ENCODE measurements around the gene INPP5A.

Gene INPP5A

GRCh38 chr10:132528064-132528691 is 9.4 kb upstream of the INPP5A start:
- DNase-seq (ENCODE audit: low read depth) = no peak
- no peak for TF ChIP-seq CTCF (conservative IDR thresholded peaks at IDR 0.05; ENCODE audit: low read depth, low read length)
- no peak overlapping the region for H3K4me3 ChIP-seq (ENCODE audit: low read length)

- TF ChIP-seq CTCF (conservative IDR thresholded peaks at IDR 0.05; ENCODE audit: low read depth, low read length) = no peak
- DNase-seq (ENCODE audit: low read depth) = no peak
- no peak overlapping the region for H3K4me3 ChIP-seq (ENCODE audit: low read length)
Observed at GRCh38 chr10:132532179-132532578, 5.4 kb upstream of the INPP5A start.

DNA sequence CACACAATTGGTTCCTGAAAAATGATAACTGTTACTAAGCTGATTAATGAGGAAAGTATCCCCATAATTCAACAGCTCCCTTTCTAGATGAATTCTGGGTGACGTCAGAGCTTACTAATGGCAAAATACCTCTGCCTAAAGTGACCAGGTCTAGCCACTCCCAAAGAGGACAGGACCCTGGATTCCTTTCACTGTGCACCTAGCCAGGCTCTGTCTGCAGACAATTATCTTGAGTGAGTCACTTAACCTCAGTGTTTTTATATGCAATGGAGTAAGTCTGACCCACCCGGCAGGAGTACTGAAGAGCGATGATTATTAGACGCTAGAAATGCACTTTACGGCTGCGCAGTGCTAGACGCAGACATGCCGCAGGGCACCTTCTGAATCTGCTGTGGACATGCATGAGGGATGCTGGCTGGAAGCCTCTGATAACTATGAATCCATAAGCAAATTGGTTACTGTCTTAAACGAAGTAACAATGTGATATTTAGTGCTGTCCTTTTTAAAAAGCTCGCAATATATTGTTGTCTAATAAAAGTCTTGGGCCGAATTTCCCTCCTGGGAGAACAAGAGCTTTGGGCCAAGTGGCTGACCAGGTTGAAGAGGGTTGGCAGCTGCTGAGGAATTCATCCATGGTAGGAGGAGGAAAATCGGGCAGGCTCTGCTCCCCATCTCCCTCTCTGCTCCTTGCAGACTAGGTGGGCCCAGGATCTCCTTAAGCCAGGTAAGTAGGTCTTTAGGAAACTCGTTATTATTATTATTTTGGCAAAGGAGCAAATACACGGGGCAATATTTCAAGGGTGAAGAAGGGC is 4.6 kb upstream of the INPP5A start:
- H3K4me3 ChIP-seq (ENCODE audit: low read length) = no peak overlapping the region
- TF ChIP-seq CTCF (conservative IDR thresholded peaks at IDR 0.05; ENCODE audit: low read depth, low read length) = no peak
- DNase-seq (ENCODE audit: low read depth) = peak; percentile 83

DNA sequence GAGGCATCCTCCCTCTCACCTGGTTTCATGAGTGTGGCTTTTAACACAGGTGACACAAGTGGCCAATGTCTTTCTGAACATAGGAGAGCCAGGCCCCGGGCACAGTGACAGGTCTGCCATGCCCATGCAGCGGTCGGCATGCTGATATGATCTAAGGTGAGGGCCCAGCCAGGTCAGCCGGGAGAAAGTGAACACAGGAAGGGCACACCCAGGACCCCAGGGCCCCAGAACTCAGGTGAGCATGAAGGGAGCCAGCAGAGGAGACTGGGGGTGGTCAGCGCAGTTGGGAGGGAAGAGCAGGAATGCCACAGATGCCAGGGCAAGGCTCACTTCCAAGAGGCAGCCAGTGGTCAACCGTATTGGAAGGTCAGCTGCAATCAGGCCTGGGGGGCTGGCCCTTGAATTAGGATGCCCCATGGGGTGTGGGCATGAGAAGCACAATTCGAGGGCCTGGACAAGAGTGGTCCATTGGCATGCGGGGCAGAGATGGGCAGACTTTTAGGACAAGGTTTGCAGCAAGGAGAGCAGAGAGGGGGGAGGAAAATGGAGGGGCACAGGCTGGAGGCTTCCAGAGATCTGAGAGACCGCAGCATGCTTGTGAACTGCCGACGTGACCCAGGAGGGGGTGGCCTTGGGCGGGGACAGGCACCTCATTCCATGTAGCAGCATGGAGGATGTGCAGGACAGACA is 3.9 kb upstream of the INPP5A start:
- no peak overlapping the region for H3K4me3 ChIP-seq (ENCODE audit: low read length)
- TF ChIP-seq CTCF (conservative IDR thresholded peaks at IDR 0.05; ENCODE audit: low read depth, low read length) = no peak
- no peak for DNase-seq (ENCODE audit: low read depth)

DNA sequence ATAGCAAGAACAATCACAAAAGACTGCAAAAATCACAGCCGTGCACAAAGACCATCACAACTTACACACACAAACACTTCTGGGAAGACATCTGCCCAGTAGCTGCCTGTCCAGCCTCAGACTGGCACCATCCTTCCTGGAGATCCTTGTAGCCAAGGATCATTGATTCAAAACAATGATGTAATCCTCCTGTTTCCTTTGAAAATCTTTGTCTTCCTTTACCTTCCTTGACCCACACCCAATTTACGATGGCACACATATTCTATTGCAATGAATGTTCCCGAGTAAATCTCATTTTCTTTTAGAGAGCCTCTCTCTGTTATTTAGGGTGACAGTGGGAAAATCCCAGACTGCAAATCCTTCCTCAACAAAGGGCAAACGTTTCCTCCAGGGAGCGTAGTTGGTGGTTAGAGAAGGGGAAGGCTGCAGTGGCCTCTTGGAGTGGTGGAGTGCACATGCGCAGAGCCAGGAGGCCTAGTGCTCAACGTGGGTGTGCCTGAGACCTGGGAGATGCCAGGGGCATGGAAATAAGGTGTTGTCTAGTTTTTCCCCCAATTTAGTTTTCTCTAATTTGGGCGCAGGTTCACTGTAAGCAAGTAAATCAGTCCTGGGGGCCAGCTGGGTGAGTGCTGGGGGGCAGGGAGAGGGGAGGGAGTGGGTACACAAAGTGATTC is 3.1 kb upstream of the INPP5A start:
- no peak for DNase-seq (ENCODE audit: low read depth)
- no peak overlapping the region for H3K4me3 ChIP-seq (ENCODE audit: low read length)
- TF ChIP-seq CTCF (conservative IDR thresholded peaks at IDR 0.05; ENCODE audit: low read depth, low read length) = no peak

GRCh38 chr10:132535065-132535651 is 2.4 kb upstream of the INPP5A start:
- TF ChIP-seq CTCF (conservative IDR thresholded peaks at IDR 0.05; ENCODE audit: low read depth, low read length) = no peak
- no peak overlapping the region for H3K4me3 ChIP-seq (ENCODE audit: low read length)
- DNase-seq (ENCODE audit: low read depth) = no peak
